Central memory CD8-positive, alpha-beta T cell (primary cell): ENCODE results near the gene PFKFB4.
"Not testable (repeated sequence)": the region's sequence is repeated elsewhere in the genome, so short reads cannot be mapped to it uniquely, and the experiment has no call there.

ENCODE experiments used
- ATAC-seq: fragments of 150-1000 bp; cut with Tn5 transposase; replicated peaks from 2 replicates; pipeline ENCODE4 v1.10.0; 2022; ENCODE audit warnings: mild to moderate bottlenecking, moderate FRiP score, moderate number of reproducible peaks; ENCODE audit not compliant: poor library complexity, severe bottlenecking; ENCODE audit errors: extremely low read depth
- DNase-seq, 2 donors: peaks; one replicate each; pipeline ENCODE4 v3.0.0; 2021; ENCODE audit warnings: low spot score in 2 of 2
- H3K27ac Mint-ChIP-seq: one replicate; pipeline ENCODE4 v1.8.0; 2022; ENCODE audit warnings: low read depth, mild to moderate bottlenecking, moderate library complexity, mixed read lengths
- H3K27me3 Mint-ChIP-seq: one replicate; pipeline ENCODE4 v1.8.0; 2022; ENCODE audit warnings: mixed read lengths
- H3K36me3 Mint-ChIP-seq: one replicate; pipeline ENCODE4 v1.8.0; 2022; ENCODE audit warnings: mild to moderate bottlenecking, moderate library complexity, mixed read lengths; ENCODE audit not compliant: insufficient read depth
- H3K4me1 Mint-ChIP-seq: one replicate; pipeline ENCODE4 v1.8.0; 2022; ENCODE audit warnings: mixed read lengths
- H3K4me3 Mint-ChIP-seq: one replicate; pipeline ENCODE4 v1.8.0; 2022; ENCODE audit warnings: mild to moderate bottlenecking, moderate library complexity, mixed read lengths
- H3K9me3 Mint-ChIP-seq: one replicate; pipeline ENCODE4 v1.8.0; 2022; ENCODE audit warnings: mixed read lengths

The PFKFB4 gene

DNA sequence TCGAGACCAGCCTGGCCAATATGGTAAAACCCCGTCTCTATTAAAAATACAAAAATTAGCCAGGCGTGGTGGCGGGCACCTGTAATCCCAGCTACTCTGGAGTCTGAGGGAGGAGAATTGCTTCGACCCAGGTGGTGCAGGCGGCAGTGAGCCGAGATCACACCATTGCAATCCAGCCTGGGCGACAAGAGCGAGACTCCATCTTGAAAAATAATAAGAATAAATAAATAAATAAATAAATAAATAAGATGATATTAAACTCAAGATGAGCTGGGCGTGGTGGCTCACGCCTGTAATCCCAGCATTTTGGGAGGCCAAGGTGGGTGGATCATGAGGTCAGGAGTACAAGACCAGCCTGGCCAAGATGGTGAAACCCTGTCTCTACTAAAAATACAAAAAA lies 75.7 kb downstream of the PFKFB4 start:
- not testable (repeated sequence) for H3K9me3 Mint-ChIP-seq

GRCh38 chr3:48478626-48479555 lies 77.7 kb downstream of the PFKFB4 start:
- Mint-ChIP-seq H3K27ac (peak overlapping the region; percentile 89), H3K27me3 (no peaks in the 10 kb centered on the region), H3K4me1 (peaks cover 38% of the 10 kb centered on the region), H3K9me3 (no peaks in the 10 kb centered on the region), H3K36me3 (peaks cover 20% of the 10 kb centered on the region), H3K4me3 (peak overlapping the region; percentile 80)
- DNase-seq: peak; percentile 54 to 69
- ATAC-seq: peak; percentile 87

More for the DNA sequence above, 75.7 kb downstream of the PFKFB4 start:
- not testable (repeated sequence) for DNase-seq, H3K27me3 Mint-ChIP-seq, ATAC-seq, H3K27ac Mint-ChIP-seq, H3K4me3 Mint-ChIP-seq
- peaks cover 31% of the 10 kb centered on the region for H3K4me1 Mint-ChIP-seq
- H3K36me3 Mint-ChIP-seq: peaks cover 21% of the 10 kb centered on the region

DNA sequence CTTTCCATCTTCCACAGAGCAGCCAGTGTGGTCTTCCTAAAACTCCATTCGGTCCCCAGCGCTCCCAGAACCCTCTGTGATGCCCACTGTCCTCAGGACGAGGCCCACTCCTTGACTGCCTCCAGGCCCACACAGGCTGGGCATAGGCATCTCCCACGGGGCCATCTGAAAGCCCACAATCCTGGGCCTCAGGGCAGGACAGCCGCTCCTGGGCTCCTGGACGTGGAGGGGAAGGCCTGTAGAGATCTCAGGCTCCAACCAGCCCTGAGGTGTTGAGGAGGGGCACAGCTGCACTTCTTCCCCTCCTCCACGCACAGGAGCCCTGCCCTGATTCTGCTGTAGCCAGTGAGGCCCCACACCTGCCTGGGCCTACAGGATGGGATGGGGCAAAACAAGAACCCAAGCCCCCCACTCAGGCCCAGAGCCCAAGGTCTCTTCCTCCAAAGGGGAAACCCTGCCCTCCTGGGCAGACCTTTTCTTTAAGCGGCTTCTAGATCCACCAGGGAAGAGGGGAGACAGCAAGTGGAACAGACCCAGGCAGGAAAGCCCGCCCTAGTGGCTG lies 78.6 kb downstream of the PFKFB4 start:
- Mint-ChIP-seq H3K27ac (peak overlapping the region; percentile 89), H3K27me3 (no peaks in the 10 kb centered on the region), H3K9me3 (no peaks in the 10 kb centered on the region), H3K36me3 (peaks cover 20% of the 10 kb centered on the region), H3K4me1 (peaks cover 46% of the 10 kb centered on the region), H3K4me3 (peak overlapping the region; percentile 80)
- DNase-seq (no peak), ATAC-seq (no peak)

- Mint-ChIP-seq H3K4me1 (peaks cover 51% of the 10 kb centered on the region), H3K4me3 (peak overlapping the region; percentile 80), H3K27ac (peak overlapping the region; percentile 89), H3K36me3 (peaks cover 26% of the 10 kb centered on the region), H3K27me3 (no peaks in the 10 kb centered on the region), H3K9me3 (no peaks in the 10 kb centered on the region)
- DNase-seq (no peak), ATAC-seq (no peak)
These were observed 80.1 kb downstream of the PFKFB4 start for GRCh38 chr3:48476426-48477053.

- no peak for ATAC-seq
- H3K27ac Mint-ChIP-seq: peak overlapping the region; percentile 54
These were observed 81.4 kb downstream of the PFKFB4 start for GRCh38 chr3:48475188-48475587.

DNA sequence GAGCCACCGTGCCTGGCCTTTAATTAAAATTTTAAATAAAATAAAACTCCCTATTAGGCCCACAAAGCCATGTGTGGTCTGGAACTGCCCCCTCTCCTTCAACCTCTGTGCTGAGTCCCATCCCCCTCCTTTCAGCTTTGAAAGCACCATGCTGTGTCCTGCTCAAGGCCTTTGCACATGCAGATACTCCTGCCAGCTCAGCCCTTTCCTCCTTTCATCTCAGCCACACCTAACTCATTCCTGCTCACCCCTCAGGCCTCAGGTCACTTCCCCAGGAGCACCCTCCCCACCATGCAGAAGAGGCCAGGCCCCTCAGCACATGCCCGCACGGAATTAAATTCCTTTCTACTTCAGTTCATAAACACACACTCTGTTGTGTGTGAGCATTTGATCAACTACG lies 82.0 kb downstream of the PFKFB4 start:
- DNase-seq (no peak), ATAC-seq (no peak)
- Mint-ChIP-seq H3K4me1 (peaks cover 56% of the 10 kb centered on the region), H3K27ac (peak overlapping the region; percentile 54), H3K27me3 (no peaks in the 10 kb centered on the region), H3K4me3 (peak overlapping the region; percentile 1), H3K9me3 (no peaks in the 10 kb centered on the region), H3K36me3 (peaks cover 32% of the 10 kb centered on the region)

More at GRCh38 chr3:48475188-48475587, 81.4 kb downstream of the PFKFB4 start:
- no peaks in the 10 kb centered on the region for H3K9me3 Mint-ChIP-seq
- peak overlapping the region; percentile 1 for H3K4me3 Mint-ChIP-seq
- no peak for DNase-seq
- no peaks in the 10 kb centered on the region for H3K27me3 Mint-ChIP-seq
- peaks cover 29% of the 10 kb centered on the region for H3K36me3 Mint-ChIP-seq
- H3K4me1 Mint-ChIP-seq: peaks cover 54% of the 10 kb centered on the region

DNA sequence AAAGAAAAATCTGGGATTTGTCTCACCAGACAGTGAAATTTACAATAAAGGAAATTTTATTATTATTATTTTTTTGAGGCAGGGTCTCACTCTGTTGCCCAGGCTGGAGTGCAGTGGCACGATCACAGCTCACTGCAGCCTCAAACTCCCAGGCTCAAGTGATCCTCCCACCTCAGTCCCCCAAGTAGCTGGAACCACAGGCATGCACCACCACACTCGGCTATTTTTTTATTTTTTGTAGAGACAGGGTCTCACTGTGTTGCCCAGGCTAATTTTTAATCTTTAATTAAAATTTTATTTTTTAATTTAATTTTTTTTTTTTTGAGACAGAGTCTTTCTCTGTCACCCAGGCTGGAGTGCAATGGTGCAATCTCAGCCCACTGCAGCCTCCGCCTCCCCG lies 82.6 kb downstream of the PFKFB4 start:
- H3K9me3 Mint-ChIP-seq, DNase-seq, H3K4me3 Mint-ChIP-seq, ATAC-seq, H3K27me3 Mint-ChIP-seq: not testable (repeated sequence)
- Mint-ChIP-seq H3K4me1 (peaks cover 54% of the 10 kb centered on the region), H3K27ac (peak overlapping the region; percentile 97), H3K36me3 (peaks cover 30% of the 10 kb centered on the region)

GRCh38 chr3:48473617-48473952 lies 83.0 kb downstream of the PFKFB4 start:
- Mint-ChIP-seq H3K27me3 (no peaks in the 10 kb centered on the region), H3K4me1 (peaks cover 54% of the 10 kb centered on the region), H3K9me3 (no peaks in the 10 kb centered on the region), H3K36me3 (peaks cover 28% of the 10 kb centered on the region), H3K27ac (peak overlapping the region; percentile 97), H3K4me3 (peak overlapping the region; percentile 85)
- no peak for ATAC-seq
- DNase-seq: no peak

- H3K9me3 Mint-ChIP-seq: no peaks in the 10 kb centered on the region
- peaks cover 25% of the 10 kb centered on the region for H3K36me3 Mint-ChIP-seq
- peak; percentile 93 for ATAC-seq
These were observed 83.5 kb downstream of the PFKFB4 start for GRCh38 chr3:48472923-48473616.

DNA sequence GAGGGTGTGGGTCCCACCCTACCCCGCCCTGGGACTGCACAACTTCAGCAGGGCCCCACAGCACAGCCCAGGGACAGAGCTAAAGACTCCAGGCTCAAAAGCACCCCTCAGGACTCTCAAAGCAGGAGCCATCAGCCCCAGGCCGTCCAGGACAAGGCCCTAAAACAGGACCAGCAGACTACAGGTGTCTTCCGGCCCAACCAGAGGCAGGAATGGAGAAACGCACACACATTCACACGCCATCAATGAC lies 84.0 kb downstream of the PFKFB4 start:
- Mint-ChIP-seq H3K4me3 (peak overlapping the region; percentile 85), H3K9me3 (no peaks in the 10 kb centered on the region), H3K4me1 (peaks cover 53% of the 10 kb centered on the region), H3K27me3 (no peaks in the 10 kb centered on the region), H3K36me3 (peaks cover 24% of the 10 kb centered on the region), H3K27ac (peak overlapping the region; percentile 97)
- no peak for DNase-seq
- no peak for ATAC-seq

More at GRCh38 chr3:48472923-48473616, 83.5 kb downstream of the PFKFB4 start:
- Mint-ChIP-seq H3K4me1 (peaks cover 53% of the 10 kb centered on the region), H3K27me3 (no peaks in the 10 kb centered on the region), H3K27ac (peak overlapping the region; percentile 97), H3K4me3 (peak overlapping the region; percentile 85)
- DNase-seq: peak; percentile 80 to 94

DNA sequence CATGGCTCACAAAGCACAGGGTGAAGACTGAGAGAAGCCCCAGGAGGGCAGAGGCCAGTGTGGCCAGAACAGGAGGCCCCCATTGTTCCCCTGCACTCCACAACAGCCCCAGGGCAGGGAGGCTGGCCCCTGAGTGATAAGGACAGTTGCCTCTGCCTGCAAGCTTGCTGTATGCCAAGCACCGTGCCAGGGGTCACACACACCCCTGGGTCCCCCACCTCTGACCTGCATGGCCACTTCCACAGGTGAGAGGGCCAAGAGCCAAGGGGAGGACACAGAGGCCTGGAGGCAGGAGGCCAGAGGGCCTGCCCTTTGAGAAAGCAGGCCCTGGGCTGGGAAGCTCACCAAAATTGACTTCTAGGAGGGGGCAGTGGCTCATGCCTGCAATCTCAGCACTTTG lies 86.3 kb downstream of the PFKFB4 start:
- Mint-ChIP-seq H3K27me3 (no peaks in the 10 kb centered on the region), H3K9me3 (no peaks in the 10 kb centered on the region), H3K4me3 (peak overlapping the region; percentile 51), H3K4me1 (peaks cover 69% of the 10 kb centered on the region), H3K36me3 (peaks cover 27% of the 10 kb centered on the region), H3K27ac (peak overlapping the region; percentile 67)
- no peak for DNase-seq
- ATAC-seq: no peak

GRCh38 chr3:48469046-48469915 lies 87.3 kb downstream of the PFKFB4 start:
- Mint-ChIP-seq H3K4me1 (peaks cover 62% of the 10 kb centered on the region), H3K4me3 (peak overlapping the region; percentile 92)
- no peak for ATAC-seq

More at GRCh38 chr3:48469046-48469915, 87.3 kb downstream of the PFKFB4 start:
- H3K27me3 Mint-ChIP-seq: no peaks in the 10 kb centered on the region
- no peak for DNase-seq
- H3K36me3 Mint-ChIP-seq: peaks cover 27% of the 10 kb centered on the region
- H3K27ac Mint-ChIP-seq: peak overlapping the region; percentile 74
- no peaks in the 10 kb centered on the region for H3K9me3 Mint-ChIP-seq
